Endothelial cell of umbilical vein (primary cell): ENCODE results near the gene FTO. TPM values are rescaled to one million over a fixed set of nuclear protein-coding genes. Genes with fewer than 3 reads are reported as not detected.

Source experiments
- BruUV-seq: library from RNA; stranded (reverse); fragments of 400-500 nt; replicated peaks from 2 replicates; lab custom pipeline; 2021; lab: Mats Ljungman, UMichigan
- CTCF ChIA-PET: fragments of 300-600, 350-600 bp; sonication (Branson Sonifier 250); formaldehyde crosslinking; loops from one replicate; lab custom pipeline; 2021; ENCODE audit warnings: antibody characterized with exemption, inconsistent platforms; lab: Charles Lee
- POLR2A ChIA-PET: fragments of 300-600, 350-600 bp; sonication (Branson Sonifier 250); formaldehyde crosslinking; loops from one replicate; lab custom pipeline; 2021; ENCODE audit warnings: antibody characterized with exemption, inconsistent platforms; lab: Charles Lee
- DNase-seq: peaks from one replicate; pipeline ENCODE4 v3.0.0-alpha.2; 2011; ENCODE audit warnings: low read depth, low spot score
- FAIRE-seq: peaks from 2 replicates; lab custom pipeline; 2011; peaks lifted over from hg19 to GRCh38; lab: Jason Lieb, UNC
- H2AFZ ChIP-seq: 2 replicates; pipeline ENCODE4 v1.6.0; 2012; ENCODE audit warnings: low read depth, low read length, control low read depth, inconsistent platforms
- H3K27ac ChIP-seq: 2 replicates; pipeline ENCODE4 v1.5.1; 2011; ENCODE audit warnings: low read depth, mild to moderate bottlenecking, control low read depth, low read length, moderate library complexity; ENCODE audit not compliant: insufficient read depth
- H3K27me3 ChIP-seq, 2 experiments: 2 replicates each; pipeline versions ENCODE4 v1.6.0 to v1.6.1; 2011; ENCODE audit warnings: low read length in 2 of 2, mixed read lengths in 1 of 2; ENCODE audit not compliant: control insufficient read depth in 2 of 2, insufficient read depth in 2 of 2
- H3K36me3 ChIP-seq, 2 experiments: 2 replicates in 1 of 2; 3 replicates in 1 of 2; pipeline ENCODE4 v1.5.1; 2011; ENCODE audit warnings: low read length in 2 of 2, mild to moderate bottlenecking in 1 of 2, moderate library complexity in 1 of 2; ENCODE audit not compliant: control insufficient read depth in 2 of 2, insufficient read depth in 2 of 2; ENCODE audit errors: extremely low read depth in 1 of 2
- H3K4me1 ChIP-seq: 3 replicates; pipeline ENCODE4 v1.5.1; 2011; ENCODE audit warnings: mild to moderate bottlenecking, low read length; ENCODE audit not compliant: control insufficient read depth, insufficient read depth; ENCODE audit errors: extremely low read depth
- H3K4me2 ChIP-seq: 2 replicates; pipeline ENCODE4 v1.6.1; 2011; ENCODE audit warnings: low read length, control low read depth, mixed read lengths; ENCODE audit not compliant: insufficient read depth
- H3K4me3 ChIP-seq, 3 experiments: fragments of 200-600 bp in 1 of 3; sonication (generic), shearing (Covaris generic) in 1 of 3; replicated peaks in 1 of 3; 2 replicates each; pipeline ENCODE4 v1.5.1; 2011 to 2016; ENCODE audit warnings: control low read depth in 3 of 3, low read length in 3 of 3, mild to moderate bottlenecking in 2 of 3, inconsistent platforms in 1 of 3, low read depth in 1 of 3, moderate library complexity in 1 of 3; ENCODE audit not compliant: insufficient read depth in 1 of 3
- H3K79me2 ChIP-seq: 2 replicates; pipeline ENCODE4 v1.6.0; 2012; ENCODE audit warnings: low read length, inconsistent platforms; ENCODE audit not compliant: control insufficient read depth, insufficient read depth
- H3K9ac ChIP-seq: replicated peaks from 2 replicates; pipeline ENCODE3; 2011; ENCODE audit warnings: low read length, control low read depth; ENCODE audit not compliant: insufficient read depth; ENCODE audit errors: extremely low read depth
- H3K9me1 ChIP-seq: replicated peaks from 3 replicates; pipeline ENCODE4 v1.6.0; 2011; ENCODE audit warnings: mild to moderate bottlenecking, low read length; ENCODE audit not compliant: control insufficient read depth, insufficient read depth; ENCODE audit errors: extremely low read depth
- H3K9me3 ChIP-seq: replicated peaks from 2 replicates; pipeline ENCODE4 v1.5.1; 2012; ENCODE audit warnings: low read length, inconsistent platforms; ENCODE audit not compliant: control insufficient read depth, insufficient read depth
- H4K20me1 ChIP-seq: replicated peaks from 2 replicates; pipeline ENCODE3; 2011; ENCODE audit warnings: mild to moderate bottlenecking, low read length; ENCODE audit not compliant: control insufficient read depth, insufficient read depth; ENCODE audit errors: extremely low read depth
- EZH2 ChIP-seq: IDR thresholded peaks from 2 replicates; pipeline ENCODE4 v1.6.1; 2012; ENCODE audit warnings: borderline replicate concordance, low read depth, mild to moderate bottlenecking, moderate library complexity, low read length, inconsistent platforms; ENCODE audit not compliant: severe bottlenecking
- FOS ChIP-seq: IDR thresholded peaks from 2 replicates; pipeline ENCODE4 v1.6.1; 2011; ENCODE audit warnings: mild to moderate bottlenecking, low read length, moderate library complexity, borderline replicate concordance; ENCODE audit not compliant: insufficient read depth
- GATA2 ChIP-seq: IDR thresholded peaks from 2 replicates; pipeline ENCODE4 v1.7.0; 2011; ENCODE audit warnings: low read depth, mild to moderate bottlenecking, moderate library complexity, mixed read lengths, low read length; ENCODE audit not compliant: insufficient read length, insufficient read depth
- JUN ChIP-seq: IDR thresholded peaks from 2 replicates; pipeline ENCODE4 v1.6.1; 2011; ENCODE audit warnings: borderline replicate concordance, low read depth; ENCODE audit not compliant: insufficient read length, insufficient read depth
- MYC ChIP-seq: IDR thresholded peaks from one replicate; pipeline ENCODE4 v1.6.1; 2011; ENCODE audit warnings: mild to moderate bottlenecking, low read depth, low read length
- POLR2A ChIP-seq: IDR thresholded peaks from 2 replicates; pipeline ENCODE4 v1.6.1; 2012; ENCODE audit warnings: low read depth, mild to moderate bottlenecking, control low read depth, low read length
- POLR2AphosphoS5 ChIP-seq: IDR thresholded peaks from 2 replicates; pipeline ENCODE4 v1.6.1; 2012; ENCODE audit warnings: low read depth, mild to moderate bottlenecking, control low read depth, low read length, moderate library complexity; ENCODE audit not compliant: insufficient read depth
- dilution Hi-C: fragments of 300-500 bp; cut with MboI; formaldehyde crosslinking; loops from one replicate; pipeline ENCODE4 v1.15.0; 2019; ENCODE audit warnings: low sequenced_read_pairs; ENCODE audit not compliant: extremely low pct_ligation_motif_present
- intact Hi-C: fragments of 100-400 bp; cut with micrococcal nuclease; formaldehyde crosslinking; loops from one replicate; pipeline ENCODE4 v1.10.0; 2022
- polyA plus RNA-seq, 4 experiments: library from polyadenylated mRNA; depleted of rRNA in 3 of 4; stranded (reverse) in 3 of 4; unstranded in 1 of 4; fragments of >200 nt; gene quantifications; 2 replicates each; pipeline versions ENCODE4 v1.2.1 to v1.2.3, GENCODE V29; 2011 to 2012; ENCODE audit warnings: missing spikeins in 1 of 4
- total RNA-seq: library from RNA; stranded (reverse); gene quantifications from 2 replicates; pipeline ENCODE4 v1.2.3, GENCODE V29; 2021
- TF ChIP-seq, protein P1 (sequence below): IDR thresholded peaks from 2 replicates; pipeline ENCODE4 v1.6.1; 2011; ENCODE audit not compliant: insufficient read depth, insufficient read length
- TF ChIP-seq, protein P2 (sequence below), 2 donors: IDR thresholded peaks; 1 replicate in 1 of 2; 2 replicates in 1 of 2; pipeline ENCODE4 v1.5.1; 2011; ENCODE audit warnings: low read length in 2 of 2, mild to moderate bottlenecking in 2 of 2, moderate library complexity in 2 of 2, control low read depth in 1 of 2, inconsistent platforms in 1 of 2, low read depth in 1 of 2; ENCODE audit not compliant: insufficient read depth in 1 of 2; ENCODE audit errors: extremely low read depth in 1 of 2

The FTO gene
- total and polyA plus RNA-seq, 2 donors (not counting 3 experiments of a cell fraction or from before 2014, with no cell fraction given): 48.6 to 87.1 TPM

GRCh38 chr16:54143410-54143809 is 439.5 kb downstream of the FTO start:
- Histone ChIP-seq H3K4me3 (no peak overlapping the region), H3K27me3 (no peaks in the 10 kb centered on the region), H3K27ac (no peak overlapping the region), H3K9me3 (no peaks in the 10 kb centered on the region), H4K20me1 (no peaks in the 10 kb centered on the region), H3K4me2 (no peak overlapping the region), H3K9ac (no peak overlapping the region), H3K4me1 (no peaks in the 10 kb centered on the region), H3K79me2 (no peaks in the 10 kb centered on the region), H2AFZ (no peak overlapping the region), H3K36me3 (no peaks in the 10 kb centered on the region), H3K9me1 (no peaks in the 10 kb centered on the region)
- FAIRE-seq (no peak), DNase-seq (no peak)
- intact Hi-C loops: no loop called here
- TF ChIP-seq POLR2A: no peak
- TF ChIP-seq MYC: no peak
- no peak for TF ChIP-seq JUN
- TF ChIP-seq, protein P1, sequence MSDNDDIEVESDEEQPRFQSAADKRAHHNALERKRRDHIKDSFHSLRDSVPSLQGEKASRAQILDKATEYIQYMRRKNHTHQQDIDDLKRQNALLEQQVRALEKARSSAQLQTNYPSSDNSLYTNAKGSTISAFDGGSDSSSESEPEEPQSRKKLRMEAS: no peak
- TF ChIP-seq FOS: no peak
- no peak for TF ChIP-seq GATA2
- no peak for TF ChIP-seq POLR2AphosphoS5
- TF ChIP-seq, protein P2, sequence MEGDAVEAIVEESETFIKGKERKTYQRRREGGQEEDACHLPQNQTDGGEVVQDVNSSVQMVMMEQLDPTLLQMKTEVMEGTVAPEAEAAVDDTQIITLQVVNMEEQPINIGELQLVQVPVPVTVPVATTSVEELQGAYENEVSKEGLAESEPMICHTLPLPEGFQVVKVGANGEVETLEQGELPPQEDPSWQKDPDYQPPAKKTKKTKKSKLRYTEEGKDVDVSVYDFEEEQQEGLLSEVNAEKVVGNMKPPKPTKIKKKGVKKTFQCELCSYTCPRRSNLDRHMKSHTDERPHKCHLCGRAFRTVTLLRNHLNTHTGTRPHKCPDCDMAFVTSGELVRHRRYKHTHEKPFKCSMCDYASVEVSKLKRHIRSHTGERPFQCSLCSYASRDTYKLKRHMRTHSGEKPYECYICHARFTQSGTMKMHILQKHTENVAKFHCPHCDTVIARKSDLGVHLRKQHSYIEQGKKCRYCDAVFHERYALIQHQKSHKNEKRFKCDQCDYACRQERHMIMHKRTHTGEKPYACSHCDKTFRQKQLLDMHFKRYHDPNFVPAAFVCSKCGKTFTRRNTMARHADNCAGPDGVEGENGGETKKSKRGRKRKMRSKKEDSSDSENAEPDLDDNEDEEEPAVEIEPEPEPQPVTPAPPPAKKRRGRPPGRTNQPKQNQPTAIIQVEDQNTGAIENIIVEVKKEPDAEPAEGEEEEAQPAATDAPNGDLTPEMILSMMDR (IDR thresholded peaks at IDR 0.05; ENCODE audit: extremely low read depth in 1 of 2, insufficient read depth in 1 of 2, low read depth in 1 of 2, low read length in 2 of 2): no peak
- TF ChIP-seq EZH2: no peak
- ChIA-PET CTCF (no interaction called here), POLR2A (no interaction called here)
- dilution Hi-C loops: no loop called here
- no TSS peak for BruUV-seq
